Measurements from ENCODE around the gene GRIK2.

GRIK2 gene

DNA sequence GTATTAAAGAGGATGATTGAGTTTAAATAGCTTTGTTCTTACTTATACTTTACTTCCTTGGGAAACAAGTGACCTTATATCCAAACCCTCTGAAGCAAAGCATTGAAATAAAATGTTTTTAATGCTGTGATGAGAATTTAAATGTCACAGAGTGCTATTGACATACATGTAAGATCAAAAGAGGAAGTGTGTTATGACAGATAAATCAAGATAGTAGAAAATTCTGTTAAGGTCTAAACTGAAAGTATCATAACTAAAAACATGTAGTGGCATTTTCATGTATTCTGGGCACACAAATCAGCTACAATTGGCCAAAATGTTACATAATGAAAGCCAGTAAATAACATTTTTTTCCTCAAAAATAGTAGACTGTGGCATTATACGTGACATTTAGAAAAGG, 318.0 kb downstream of the GRIK2 start:
- DNase-seq (ENCODE audit: low read depth, low spot score): no peak

DNA sequence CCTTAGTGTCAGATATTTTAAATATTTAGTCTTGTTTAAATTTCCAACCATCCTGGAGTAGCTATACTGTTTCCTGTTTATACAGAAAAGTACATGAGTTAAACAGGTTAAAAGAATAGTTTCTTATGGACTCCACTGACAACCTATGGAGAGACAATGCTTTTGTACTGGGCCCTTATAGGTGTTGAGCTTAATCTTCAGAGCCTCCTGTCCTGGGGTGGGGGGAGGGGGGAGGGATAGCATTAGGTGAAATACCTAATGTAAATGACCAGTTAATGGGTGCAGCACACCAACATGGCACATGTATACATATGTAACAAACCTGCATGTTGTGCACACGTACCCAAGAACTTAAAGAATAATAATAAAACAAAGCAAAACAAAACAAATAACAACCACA, 322.9 kb downstream of the GRIK2 start:
- DNase-seq (ENCODE audit: low read depth, low spot score): no peak

DNA sequence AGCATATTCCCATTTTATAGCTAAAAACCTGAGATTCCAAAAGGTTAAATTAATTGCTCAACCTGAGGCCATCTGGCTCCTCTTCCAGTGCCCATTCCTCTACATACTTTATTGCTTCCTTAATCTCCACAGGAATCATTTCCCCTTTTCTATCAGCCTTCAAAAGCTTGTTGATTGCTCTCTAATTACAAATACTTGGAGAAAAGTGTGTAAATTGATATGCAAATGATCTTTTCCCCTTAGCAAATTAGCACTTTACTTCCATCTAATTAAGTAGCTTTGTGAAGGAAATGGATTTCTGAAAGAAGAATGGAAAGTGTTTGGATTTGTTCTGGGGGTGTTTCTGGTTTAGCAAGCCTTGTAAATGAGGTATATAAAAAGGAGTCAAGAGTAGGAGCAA, 323.3 kb downstream of the GRIK2 start:
- DNase-seq (ENCODE audit: low read depth, low spot score): peak; percentile 4

DNA sequence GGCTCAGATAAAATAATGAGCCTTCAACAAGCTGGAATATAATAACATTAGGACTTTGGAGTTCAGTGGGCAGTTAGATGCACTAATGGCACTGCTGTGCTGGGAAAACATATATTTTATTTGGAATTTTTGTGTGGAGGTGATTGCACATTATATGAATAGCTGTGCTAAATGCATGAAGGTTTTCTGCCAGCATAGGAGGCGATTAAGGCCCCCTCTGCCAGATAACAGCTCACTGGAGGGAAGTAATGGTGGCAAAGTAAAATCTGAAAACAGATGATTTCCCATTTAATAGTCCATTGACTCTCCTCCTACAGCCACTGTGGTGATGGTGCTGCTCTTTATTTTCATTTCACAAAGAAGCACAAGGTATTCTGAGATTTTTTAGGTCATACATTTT, 326.0 kb downstream of the GRIK2 start:
- no peak for DNase-seq (ENCODE audit: low read depth, low spot score)

DNA sequence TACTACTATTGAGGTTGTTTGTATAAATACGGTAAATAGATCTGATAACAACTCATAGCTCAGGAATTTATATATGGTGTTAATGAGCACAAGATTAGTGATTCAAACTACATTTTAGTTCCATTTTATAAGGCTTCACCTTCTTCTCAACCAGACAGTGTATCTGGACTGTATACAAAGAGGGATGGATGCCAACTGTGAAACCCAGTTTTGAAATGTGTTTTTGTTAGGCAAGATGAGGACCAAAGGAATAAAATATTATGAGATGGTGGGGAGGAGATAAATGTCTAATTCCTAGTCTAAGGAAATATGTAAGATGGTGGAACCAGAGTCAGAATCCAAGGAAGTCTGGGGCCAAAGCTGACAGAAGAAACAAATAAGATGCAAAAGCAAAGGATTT, 329.0 kb downstream of the GRIK2 start:
- no peak for DNase-seq (ENCODE audit: low read depth, low spot score)

DNA sequence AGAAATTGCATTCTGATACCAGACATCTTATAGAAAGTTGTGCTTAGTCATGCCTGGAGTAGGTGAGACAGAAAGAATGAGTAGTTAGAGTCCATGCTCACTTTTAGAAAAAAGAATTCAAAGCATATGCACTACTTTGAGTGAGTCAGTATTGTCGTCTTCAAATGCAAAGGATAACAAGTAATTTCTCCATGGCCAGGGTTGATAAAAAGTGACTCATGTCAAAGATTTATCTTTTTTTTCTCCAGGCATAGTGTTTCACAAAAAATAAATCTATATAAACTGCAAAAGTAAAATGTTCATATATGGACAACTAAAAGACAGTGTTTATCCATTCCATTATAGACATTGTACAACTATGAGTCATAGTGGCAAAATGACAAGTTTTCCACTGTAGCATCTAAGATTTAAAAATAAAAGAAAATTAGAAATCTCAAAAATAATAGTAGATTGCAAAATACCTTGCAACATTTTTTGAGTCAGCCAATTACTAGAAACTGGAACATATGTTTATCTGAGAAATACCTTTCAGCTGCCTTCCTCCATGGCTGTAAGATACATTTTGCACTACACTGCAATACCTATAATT, 329.6 kb downstream of the GRIK2 start:
- DNase-seq (ENCODE audit: low read depth, low spot score): no peak

DNA sequence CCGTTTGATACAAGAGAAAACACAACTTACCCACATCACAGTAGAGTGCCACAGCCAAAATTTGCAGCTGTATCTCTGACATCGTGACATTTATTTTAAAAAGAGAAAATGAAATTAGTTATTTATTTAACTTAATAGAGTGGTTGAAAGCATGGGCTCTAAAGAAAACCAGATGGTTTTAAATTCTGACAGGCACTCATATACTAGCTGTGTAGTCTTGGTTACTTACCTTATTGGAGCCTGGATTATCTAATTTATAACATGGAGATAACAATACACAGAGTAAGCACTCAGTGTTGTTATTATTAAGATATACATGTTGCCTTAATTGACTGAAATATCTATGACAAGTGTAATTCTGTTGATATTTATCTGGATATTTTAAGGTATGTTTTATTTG, 334.9 kb downstream of the GRIK2 start:
- no peak for DNase-seq (ENCODE audit: low read depth, low spot score)

DNA sequence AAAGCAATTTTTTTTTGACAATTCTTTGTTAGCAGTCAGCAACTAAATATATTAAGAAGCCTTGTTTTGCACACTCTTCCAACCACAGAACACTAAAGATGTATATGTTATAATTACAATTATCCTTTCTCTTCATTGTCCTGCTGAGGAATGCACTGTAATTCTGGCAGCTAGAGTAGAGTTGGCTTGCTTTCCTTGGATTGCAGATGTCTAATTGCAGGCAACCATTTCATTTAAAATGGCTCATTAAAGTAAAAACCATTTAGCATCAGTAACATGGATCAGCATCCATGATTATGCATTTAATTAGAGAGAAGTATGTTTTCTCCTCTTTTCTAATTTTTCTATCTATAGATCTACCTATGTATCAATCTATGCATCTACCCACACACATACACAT, 335.4 kb downstream of the GRIK2 start:
- DNase-seq (ENCODE audit: low read depth, low spot score): no peak

DNA sequence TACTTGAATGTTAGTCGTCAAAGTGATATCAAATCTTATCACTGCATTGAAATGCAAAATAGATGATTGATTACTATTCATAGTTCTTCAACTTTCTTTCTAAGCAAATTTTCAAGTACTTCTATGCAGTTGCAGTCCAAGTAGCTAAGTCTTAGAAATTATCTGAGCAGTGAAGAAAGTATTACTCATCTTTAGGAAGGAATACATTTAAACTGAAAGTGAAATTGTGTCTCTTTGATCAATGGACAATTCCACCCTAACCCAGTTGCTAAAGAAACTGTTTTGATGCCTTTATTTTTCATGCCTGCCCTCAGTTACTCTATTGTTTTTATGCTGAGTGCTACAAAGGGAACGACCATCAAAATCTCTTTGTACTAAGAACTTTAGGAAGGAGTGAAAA, 337.4 kb downstream of the GRIK2 start:
- DNase-seq (ENCODE audit: low read depth, low spot score): no peak

DNA sequence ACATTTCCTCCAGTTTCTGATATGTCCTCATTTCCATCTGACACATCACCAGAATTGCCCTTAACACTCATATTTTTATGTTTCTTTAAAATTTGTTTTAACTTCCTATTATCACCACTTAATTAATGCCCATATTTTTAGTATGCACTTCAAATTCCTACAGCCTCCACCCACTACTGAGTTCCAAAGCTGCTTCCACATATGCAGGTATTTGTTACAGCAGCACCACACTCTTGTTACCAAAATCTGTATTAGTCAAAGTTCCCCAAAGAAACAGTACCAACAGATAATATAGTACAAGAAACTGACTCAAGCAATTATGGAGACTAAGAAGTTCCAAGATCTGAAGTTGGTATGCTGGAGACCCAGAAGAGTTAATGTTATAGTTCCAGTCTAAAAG, 340.4 kb downstream of the GRIK2 start:
- no peak for DNase-seq (ENCODE audit: low read depth, low spot score)

DNA sequence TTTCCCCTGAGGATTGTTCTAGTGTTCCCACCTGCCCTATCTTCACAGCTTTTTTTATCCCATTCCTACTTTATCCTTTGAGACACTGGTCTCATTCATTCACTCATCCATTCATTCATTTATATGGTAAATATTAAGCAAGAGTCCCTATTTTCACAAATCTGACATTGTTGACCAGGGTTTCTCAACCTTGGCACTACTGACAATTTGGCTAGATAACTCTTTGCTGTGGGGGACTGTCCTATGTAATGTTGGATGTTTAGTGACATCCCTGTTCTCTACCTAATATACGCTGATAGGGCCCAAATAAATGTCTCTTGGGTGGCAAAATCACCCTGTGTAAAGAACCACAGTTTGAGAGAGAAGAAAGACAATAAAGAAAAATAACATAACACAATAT, 345.0 kb downstream of the GRIK2 start:
- no peak for DNase-seq (ENCODE audit: low read depth, low spot score)

DNA sequence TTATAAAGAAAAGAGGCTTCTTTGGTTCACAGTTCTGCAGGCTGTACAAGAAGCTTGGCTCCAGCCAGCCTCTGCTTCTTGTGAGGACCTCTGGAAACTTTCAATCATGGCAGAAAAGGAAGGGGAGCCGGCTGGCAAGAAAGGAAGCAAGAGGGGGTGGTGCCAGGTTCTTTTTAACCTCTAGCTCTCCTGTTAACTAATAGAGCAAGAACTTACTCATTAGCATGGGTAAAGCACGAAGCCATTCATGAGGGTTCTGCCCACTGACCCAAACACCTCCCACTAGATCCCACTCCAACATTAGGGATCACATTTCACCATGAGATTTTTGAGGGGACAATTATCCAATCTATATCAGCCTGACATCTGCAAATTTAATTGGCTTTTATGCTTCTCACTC, 347.1 kb downstream of the GRIK2 start:
- no peak for DNase-seq (ENCODE audit: low read depth, low spot score)

DNA sequence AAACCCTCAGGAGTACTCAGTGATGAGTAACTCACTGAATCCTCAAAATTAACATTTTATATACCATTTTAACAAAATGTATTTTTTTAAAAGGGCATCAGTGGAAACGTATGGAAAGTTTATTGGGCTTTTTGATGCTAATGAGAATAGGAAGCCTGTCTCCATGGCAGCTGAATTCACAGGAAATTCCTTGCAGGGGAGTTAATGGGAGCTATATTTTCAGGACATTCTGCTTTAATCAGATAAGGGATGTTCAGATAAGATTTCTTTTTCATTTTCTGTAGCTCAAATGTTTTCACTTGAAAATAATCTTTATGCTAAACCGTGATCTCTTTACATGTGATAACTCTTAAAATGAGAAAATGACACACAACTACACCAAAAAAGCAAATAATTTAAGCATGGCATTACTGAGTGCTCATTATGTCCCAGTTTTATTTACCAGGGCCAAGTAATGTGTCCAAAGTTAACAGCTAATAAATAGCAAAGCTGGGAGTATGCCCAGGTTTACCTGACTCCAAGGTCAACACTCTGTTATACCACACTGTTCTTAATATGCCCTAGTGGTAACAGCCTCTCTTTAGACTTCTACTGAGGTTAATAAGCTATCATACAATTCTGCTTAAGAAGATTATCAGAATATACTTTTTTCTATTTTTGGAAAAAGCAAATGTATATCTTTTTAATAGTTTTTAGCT, 348.1 kb downstream of the GRIK2 start:
- no peak for DNase-seq (ENCODE audit: low read depth, low spot score)

DNA sequence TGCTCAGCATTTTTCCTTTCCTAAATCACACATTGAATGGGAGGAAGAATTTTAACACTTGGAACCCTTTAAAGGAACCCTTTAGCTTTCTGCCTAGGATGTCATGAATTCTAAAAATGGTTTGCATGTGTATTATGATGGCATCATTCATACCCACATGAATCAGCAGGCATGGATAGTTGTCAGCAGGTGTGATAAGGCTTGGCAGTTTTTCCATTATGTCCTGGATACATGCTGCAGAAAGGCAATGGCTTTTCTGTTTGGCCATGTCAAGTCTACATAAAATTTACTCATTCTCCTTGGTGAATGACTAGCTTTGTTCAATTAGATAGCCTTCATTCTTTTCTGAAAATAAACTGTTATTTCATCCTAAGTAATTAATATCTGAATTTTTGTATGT, 353.7 kb downstream of the GRIK2 start:
- DNase-seq (ENCODE audit: low read depth, low spot score): no peak

DNA sequence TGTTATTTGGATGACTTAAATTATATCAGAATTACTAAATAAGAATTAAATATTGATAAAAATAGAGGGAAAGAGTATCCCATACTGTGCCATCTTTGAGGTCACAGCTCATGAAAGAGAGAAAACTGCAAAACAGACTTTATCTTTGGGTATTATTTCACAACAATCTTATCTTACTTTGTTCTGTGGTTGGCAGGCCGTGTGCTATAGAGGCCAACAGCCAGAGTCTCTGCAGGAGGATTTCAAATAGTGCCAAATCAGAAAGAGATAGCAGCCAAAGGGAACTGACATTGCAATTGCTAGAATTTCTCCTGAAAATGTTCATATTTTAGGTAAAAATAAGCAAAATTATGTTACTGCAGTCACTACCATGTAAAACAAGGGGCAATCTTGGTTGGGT, 354.2 kb downstream of the GRIK2 start:
- no peak for DNase-seq (ENCODE audit: low read depth, low spot score)

DNA sequence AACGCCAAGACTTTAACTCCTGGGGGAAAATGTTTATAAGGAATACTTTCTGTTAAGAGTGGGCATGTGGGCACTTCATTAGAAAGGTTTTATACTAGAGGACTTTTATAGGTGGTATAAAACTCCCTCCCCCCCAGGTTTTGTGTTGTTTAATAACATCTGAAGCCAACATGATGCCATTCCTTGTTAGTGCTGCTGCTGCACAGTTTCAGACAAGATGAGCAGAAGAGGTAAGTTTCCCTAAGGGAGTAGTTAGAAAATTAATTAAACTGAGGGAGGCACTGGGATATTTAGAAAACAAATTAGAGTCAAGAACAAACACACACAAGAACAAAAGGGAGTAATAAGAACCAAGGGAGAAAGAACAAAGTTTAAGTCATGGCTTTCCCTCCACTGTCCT, 362.4 kb downstream of the GRIK2 start:
- no peak for DNase-seq (ENCODE audit: low read depth, low spot score)

DNA sequence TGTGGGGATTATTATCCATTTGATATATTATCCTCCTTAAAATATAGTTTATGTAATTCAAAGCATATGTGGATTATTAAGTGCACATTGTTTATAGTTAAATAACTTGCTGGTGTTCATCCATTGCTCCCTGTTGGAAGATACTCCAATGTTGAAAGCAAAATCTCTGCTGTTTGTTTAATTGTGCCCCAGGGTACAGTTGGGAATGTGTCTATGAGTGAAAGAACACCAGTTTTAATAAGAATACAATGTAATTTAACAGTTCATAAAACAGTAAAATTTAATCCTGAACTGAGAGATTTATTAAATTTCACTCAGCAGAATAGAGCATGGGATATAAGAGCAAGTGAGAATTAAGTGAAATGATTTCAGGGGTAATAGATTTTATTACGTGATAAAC, 364.9 kb downstream of the GRIK2 start:
- no peak for DNase-seq (ENCODE audit: low read depth, low spot score)

DNA sequence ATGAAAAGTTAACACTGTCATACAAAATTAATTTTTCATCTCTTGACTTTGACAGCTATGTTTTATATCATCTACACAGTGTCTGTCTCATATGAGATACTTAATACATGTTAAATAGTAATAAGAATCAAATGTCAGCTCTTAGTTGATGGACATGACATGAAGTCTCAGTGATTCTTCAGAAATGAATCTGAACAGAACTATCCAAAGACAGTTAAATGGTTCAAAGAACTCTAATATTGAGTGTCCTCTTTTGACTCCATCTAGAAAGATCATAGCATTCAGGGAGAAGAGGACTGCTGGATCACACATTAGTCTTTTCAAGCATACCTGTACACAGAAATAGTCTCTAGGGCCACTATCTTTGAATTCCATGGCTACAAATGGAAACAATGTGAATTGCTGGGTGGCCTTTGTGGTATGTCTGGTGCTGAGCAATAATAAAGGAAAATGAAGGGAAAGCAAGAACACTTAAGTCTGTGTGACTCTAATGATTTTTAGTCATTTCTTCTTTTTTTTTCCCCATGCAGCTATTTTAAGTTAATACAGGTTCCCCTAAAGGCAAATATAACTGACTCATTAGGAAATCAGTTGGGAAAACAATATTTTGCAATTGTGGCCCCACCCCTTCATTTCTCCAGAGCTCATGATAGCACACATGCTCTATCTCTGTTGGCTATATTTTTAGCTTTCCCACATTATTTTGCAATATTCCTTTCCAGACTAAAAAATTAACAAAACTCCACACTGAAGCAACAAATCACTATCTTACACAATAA, 367.5 kb downstream of the GRIK2 start:
- DNase-seq (ENCODE audit: low read depth, low spot score): no peak

DNA sequence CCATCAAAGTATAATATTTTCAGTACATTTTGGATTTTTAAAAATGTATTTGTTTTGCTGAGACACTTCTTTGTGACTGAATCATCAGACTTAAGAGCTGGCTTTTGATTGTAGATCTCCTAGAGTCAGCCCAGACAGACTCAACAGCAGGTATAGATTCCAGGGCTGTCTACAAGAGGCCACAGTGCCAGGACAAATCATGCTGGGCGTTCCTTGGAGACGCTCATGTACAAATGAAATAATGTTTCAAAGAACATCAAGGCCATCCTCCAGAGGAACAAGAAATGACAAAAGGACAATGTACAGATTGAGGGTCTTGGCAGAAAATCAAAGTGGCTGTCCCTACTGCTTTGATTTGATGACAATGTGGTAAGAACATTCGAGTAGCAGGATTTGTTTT, 369.3 kb downstream of the GRIK2 start:
- DNase-seq (ENCODE audit: low read depth, low spot score): no peak

DNA sequence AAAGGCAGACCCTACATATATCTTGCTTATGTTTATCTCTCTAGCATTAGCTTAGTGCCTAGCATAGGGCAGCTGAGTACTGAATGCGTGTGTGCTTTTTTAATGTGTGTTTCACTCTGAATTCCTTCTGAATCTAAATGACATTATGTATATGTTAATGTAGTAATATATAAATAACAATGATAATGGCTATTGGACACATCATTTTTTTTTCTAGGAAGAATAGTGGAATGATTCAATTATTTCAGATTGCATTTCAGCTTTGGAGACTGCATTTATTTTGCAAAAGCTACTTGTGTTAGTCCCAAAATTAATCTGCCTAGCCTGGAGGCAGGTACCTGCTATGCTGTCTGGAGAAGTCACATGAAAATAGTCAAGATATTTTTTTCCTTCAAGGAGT, 371.8 kb downstream of the GRIK2 start:
- no peak for DNase-seq (ENCODE audit: low read depth, low spot score)

DNA sequence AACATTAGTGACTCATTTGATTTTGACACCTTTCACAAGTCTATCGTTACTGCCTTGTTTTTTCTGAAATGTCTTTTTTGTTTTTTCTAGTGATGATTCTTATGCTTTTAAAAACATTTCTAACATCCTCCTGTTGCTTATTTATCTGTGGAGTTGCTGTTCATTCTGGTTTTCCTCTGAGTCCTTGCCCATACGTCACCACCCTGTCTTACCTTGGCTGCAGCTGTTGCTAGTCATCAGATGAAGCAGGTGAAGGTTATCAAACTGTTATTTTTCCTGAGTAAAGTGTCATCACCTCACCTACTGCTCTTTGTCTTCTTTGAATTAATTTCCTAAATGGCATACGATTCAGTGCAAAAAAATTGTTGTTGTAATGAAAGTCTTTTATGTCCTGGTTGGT, 376.6 kb downstream of the GRIK2 start:
- no peak for DNase-seq (ENCODE audit: low read depth, low spot score)

DNA sequence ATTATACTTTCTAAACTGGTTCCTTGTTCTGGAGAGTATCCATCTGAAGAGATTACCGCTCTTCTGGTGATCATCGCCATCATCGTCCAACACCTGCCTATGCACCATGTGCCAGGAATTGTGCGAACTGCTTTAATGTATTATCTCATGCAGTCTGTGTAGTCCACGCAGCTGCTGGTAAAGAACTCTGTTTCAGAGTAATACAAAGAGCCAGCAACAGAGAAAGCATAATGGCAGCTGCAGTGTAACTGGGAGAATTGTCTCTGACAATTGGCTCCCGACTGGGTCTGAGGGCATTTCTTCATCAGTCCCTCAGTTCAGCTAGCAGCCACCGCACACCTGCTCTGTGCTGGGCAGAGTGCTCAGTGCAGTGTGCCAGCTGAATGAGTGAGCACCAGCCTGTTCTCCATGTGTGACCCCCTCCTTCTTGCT, 383.4 kb downstream of the GRIK2 start:
- DNase-seq (ENCODE audit: low read depth, low spot score): no peak

DNA sequence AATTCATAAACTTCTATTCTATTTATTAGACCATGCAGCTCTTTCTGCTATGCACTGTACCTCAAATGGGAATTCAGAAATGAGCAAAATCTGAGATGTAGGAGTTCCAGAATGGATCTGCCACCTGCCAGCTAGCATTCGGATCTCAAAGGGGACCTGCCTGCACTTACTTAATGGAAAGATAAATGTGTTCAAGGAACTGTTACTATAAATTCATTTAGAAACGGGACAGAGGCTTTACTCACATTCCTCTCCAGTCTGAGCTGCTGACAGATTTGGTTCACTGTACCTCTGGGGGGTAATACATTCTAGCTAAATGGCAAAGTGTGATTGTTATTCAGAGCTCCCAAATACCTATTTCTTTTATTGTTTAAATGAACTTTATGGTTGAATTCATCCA, 384.1 kb downstream of the GRIK2 start:
- DNase-seq (ENCODE audit: low read depth, low spot score): no peak
